Brain microvascular endothelial cell (primary cell): ENCODE data around the gene DPEP3.
"Not testable (repeated sequence)": the region's sequence is repeated elsewhere in the genome, so short reads cannot be mapped to it uniquely, and the experiment has no call there.

ENCODE experiments used
- DNase-seq: peaks from one replicate; pipeline ENCODE4 v3.0.0-alpha.2; 2020
- H3K27ac ChIP-seq: fragments of 250-450 bp; sonication (Bioruptor Pico); 2 replicates; pipeline ENCODE4 v1.5.1; 2020; ENCODE audit warnings: mild to moderate bottlenecking, moderate library complexity
- H3K27me3 ChIP-seq: fragments of 250-450 bp; sonication (Bioruptor Pico); replicated peaks from 2 replicates; pipeline ENCODE4 v1.5.1; 2020; ENCODE audit warnings: mild to moderate bottlenecking
- H3K36me3 ChIP-seq: fragments of 250-450 bp; sonication (Bioruptor Pico); replicated peaks from 2 replicates; pipeline ENCODE4 v1.5.1; 2020; ENCODE audit warnings: mild to moderate bottlenecking
- H3K4me3 ChIP-seq: 2 replicates; pipeline ENCODE4 v1.5.1; 2011; ENCODE audit warnings: low read depth, mild to moderate bottlenecking, control low read depth, low read length, moderate library complexity
- in situ Hi-C: cut with HindIII; loops from 2 replicates; pipeline ENCODE4 v1.10.0; 2017; ENCODE audit warnings: low sequenced_read_pairs, low pct_ligation_motif_present
- TF ChIP-seq, protein P1 (sequence below): IDR thresholded peaks from 2 replicates; pipeline ENCODE4 v1.5.1; 2011; ENCODE audit warnings: low read depth, mild to moderate bottlenecking, moderate library complexity, low read length, control low read depth, inconsistent platforms; ENCODE audit errors: missing control alignments

The DPEP3 gene

DNA sequence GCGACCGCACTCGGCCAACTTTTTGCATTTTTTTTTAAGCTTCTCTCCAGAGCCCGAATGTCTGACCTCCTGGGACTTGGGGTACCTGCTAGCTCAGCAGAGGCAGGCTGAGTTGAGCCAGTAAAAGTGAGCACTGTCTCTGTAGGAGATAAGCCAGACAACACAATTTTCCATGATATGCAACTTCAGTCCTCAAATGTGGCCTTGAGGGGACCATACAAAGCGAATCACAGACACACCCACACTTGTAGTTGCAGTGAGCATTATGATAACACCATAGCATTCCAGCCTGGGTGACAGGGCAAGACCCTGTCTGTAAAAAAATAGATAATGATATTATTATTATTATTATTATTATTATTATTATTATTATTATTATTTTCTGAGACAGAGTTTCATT is 16.4 kb upstream of the DPEP3 start:
- TF ChIP-seq, protein P1, sequence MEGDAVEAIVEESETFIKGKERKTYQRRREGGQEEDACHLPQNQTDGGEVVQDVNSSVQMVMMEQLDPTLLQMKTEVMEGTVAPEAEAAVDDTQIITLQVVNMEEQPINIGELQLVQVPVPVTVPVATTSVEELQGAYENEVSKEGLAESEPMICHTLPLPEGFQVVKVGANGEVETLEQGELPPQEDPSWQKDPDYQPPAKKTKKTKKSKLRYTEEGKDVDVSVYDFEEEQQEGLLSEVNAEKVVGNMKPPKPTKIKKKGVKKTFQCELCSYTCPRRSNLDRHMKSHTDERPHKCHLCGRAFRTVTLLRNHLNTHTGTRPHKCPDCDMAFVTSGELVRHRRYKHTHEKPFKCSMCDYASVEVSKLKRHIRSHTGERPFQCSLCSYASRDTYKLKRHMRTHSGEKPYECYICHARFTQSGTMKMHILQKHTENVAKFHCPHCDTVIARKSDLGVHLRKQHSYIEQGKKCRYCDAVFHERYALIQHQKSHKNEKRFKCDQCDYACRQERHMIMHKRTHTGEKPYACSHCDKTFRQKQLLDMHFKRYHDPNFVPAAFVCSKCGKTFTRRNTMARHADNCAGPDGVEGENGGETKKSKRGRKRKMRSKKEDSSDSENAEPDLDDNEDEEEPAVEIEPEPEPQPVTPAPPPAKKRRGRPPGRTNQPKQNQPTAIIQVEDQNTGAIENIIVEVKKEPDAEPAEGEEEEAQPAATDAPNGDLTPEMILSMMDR = no peak
- Histone ChIP-seq H3K4me3 (no peak overlapping the region), H3K27me3 (no peaks in the 10 kb centered on the region), H3K36me3 (no peaks in the 10 kb centered on the region), H3K27ac (no peak overlapping the region)
- DNase-seq = no peak
- in situ Hi-C loops = no loop called here

DNA sequence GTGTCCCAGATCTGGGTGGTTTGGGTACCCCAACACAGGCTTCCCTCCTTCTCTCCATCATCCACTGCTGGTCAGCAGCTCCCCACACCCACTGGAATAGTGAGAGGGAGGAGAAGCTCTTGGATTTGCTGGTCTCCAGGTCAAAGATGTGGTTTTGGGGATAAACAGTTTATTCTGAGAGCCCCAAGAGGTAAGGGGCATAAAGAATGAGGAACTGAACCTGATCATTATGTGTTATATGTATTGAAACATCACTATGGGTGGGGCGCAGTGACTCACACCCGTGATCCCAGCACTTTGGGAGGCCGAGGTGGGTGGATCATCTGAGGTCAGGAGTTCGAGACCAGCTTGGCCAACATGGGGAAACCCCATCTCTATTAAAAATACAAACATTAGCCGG is 15.1 kb upstream of the DPEP3 start:
- in situ Hi-C loops = no loop called here
- H3K27ac ChIP-seq = no peak overlapping the region
- no peaks in the 10 kb centered on the region for H3K36me3 ChIP-seq
- TF ChIP-seq, protein P1 = no peak
- no peaks in the 10 kb centered on the region for H3K27me3 ChIP-seq
- no peak overlapping the region for H3K4me3 ChIP-seq
- no peak for DNase-seq

DNA sequence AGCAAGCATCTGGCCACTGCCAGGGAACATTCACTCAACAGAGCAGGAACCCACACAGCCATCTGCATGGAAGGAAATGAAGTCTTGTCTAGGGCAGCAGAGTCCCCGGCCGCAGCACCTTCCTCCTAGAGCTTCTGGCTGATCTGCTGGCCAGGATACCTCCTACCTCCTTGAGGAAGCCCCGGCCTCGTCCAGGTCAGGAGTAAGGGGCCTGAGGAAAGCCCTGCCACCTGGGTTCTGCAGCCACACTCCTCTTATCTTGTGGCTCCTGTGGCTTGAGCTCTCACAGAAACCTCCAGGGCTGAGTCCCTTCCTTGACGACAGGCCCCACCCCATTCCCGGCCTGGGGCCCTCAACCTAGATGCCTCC is 13.7 kb upstream of the DPEP3 start:
- in situ Hi-C loops, H3K27me3 ChIP-seq, H3K4me3 ChIP-seq, H3K27ac ChIP-seq, DNase-seq, H3K36me3 ChIP-seq: not testable (repeated sequence)

DNA sequence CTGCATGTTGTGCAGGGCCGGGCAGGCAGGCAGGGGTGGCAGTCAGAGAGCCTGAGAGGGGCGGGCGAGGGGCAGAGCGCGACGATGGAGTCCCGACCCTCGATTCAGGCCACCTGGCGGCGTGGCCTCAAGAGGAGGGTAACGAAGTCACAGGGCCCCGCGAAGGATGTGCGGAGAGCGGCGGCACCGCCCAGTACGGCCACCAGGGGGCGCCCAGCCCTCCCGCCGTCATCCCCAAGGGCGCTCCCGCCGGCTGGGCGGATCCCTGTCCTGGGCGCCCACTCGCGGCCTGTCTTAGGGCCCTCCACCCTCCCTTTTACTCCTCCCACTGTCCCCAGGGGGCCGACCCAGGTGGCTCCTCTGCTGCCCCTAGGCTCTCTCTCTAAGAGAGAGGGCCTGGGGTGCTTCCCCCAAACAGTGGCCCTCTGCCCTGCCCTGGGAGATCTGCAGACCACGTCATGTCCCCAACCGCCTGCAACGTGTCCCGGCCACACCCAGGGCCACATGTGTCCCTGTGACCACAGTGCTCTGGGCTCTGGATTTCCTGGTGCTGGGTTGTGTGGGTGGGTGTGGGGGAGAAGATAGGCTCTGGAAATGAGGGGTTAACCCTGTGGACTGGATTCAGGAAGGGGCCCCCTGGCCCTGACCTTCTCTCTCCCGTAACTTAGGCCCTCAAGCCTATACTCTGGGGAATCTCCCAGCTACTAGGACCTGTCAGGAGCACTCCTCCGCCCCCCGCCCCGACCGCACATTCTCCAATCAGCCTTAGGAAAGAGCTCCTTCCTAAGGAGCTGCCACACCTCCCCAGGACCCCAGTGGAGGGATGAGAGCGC is 13.1 kb upstream of the DPEP3 start:
- TF ChIP-seq, protein P1 = peak; percentile 76

DNA sequence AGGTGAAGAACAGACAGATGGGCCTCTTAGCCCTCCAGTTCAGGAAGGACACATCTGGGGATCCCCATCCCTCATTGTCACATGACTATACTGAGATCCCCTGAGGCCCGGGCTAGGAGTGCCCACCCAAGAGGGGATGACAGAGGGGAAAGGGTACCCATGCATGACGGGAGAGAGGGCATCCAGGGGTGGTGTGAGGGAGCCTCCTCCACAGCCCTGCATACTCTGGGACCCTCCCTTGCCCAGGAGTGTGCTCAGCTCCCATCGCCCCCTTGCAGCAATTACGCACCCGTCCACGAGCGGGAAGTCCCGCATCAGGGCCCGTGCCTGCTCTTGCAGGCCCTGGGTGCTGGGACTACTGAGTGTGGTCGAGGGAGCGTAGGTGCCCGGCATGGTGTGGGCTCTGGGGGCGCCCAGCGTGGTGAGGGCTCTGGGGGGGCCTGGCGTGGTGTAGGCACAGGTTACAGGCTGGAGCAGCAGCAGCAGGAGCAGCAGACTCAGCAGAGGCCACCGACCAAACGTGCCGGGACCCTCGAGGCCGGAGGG is 12.4 kb upstream of the DPEP3 start:
- TF ChIP-seq, protein P1 = no peak
- no peaks in the 10 kb centered on the region for H3K36me3 ChIP-seq
- in situ Hi-C loops = no loop called here

More for the DNA sequence above, 13.1 kb upstream of the DPEP3 start:
- peak; percentile 35 for DNase-seq
- in situ Hi-C loops = no loop called here
- Histone ChIP-seq H3K27me3 (no peaks in the 10 kb centered on the region), H3K27ac (no peak overlapping the region), H3K4me3 (peak overlapping the region; percentile 29), H3K36me3 (no peaks in the 10 kb centered on the region)

DNA sequence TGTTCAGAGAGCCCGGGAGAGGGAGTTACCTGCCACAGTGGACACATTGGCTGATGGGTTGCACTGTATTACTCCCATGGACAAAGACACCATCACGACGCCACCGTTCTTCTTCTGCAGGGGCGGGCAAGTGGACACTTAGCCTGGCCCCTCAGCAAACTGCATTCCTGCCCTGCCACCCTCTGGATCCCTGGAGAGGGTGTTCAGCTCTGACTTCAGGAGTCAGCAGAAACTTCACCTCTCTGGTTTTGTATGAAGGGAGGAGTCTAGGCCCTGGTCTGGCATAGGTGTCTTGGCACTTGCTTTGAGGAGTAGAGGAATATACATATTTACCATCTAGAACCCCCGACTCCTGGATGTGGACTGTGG is 9.7 kb upstream of the DPEP3 start:
- in situ Hi-C loops = no loop called here
- Histone ChIP-seq H3K27me3 (no peaks in the 10 kb centered on the region), H3K36me3 (no peaks in the 10 kb centered on the region), H3K4me3 (no peak overlapping the region), H3K27ac (no peak overlapping the region)
- DNase-seq = no peak
- TF ChIP-seq, protein P1 = no peak

More for the DNA sequence above, 12.4 kb upstream of the DPEP3 start:
- Histone ChIP-seq H3K27me3 (no peaks in the 10 kb centered on the region), H3K4me3 (no peak overlapping the region), H3K27ac (no peak overlapping the region)
- no peak for DNase-seq
